SU-DHL-6 (cell line): Measurements from ENCODE around the gene PLA1A.

Experiments used
- EZH2phosphoT487 ChIP-seq: fragments of 200-600 bp; sonication (generic), shearing (Covaris generic); conservative IDR thresholded peaks from 2 replicates; pipeline ENCODE4 v1.6.1; 2018; ENCODE audit warnings: mild to moderate bottlenecking, antibody characterized with exemption, low read length, moderate library complexity, mixed read lengths
- TF ChIP-seq, protein P1 (sequence below): fragments of 200-600 bp; sonication (generic); IDR thresholded peaks from one replicate; pipeline ENCODE4 v1.5.1; 2017; ENCODE audit warnings: antibody characterized with exemption, mild to moderate bottlenecking, low read length, moderate library complexity; ENCODE audit not compliant: insufficient read depth, poor library complexity, severe bottlenecking

DNA sequence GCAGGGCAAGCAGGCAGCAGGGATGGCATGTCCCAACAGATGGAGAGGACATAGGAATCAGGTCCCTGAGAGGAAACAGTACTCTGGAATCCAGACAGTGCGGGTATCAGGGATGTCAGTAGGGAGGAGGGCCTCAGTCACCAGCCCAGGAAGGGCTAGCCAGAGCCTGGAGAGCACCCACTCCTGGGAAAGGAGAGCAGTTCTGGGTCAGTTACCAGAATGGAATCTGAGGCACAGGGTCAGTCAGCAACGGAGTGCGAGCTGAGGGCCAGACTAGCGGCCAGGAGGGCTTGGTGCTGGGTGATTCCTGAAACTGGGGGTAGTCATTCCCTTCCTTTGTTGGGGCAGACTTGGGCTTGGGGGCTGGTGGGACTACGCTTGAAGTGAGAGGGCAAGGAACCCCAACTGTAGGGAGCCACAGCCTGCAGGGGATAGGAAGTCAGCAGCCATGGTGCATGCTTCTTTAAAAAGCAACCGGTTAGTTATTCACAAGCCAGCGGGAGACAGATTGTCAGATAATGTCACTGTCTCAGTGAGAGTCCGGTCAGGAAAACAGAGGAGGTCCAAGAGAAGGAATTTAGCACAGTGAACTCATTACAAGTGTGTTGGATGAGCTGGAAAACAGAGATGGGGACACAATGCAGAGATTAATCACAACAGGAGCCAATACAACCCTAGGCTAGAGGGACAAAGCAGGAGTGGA is 27.9 kb downstream of the PLA1A start:
- TF ChIP-seq, protein P1, sequence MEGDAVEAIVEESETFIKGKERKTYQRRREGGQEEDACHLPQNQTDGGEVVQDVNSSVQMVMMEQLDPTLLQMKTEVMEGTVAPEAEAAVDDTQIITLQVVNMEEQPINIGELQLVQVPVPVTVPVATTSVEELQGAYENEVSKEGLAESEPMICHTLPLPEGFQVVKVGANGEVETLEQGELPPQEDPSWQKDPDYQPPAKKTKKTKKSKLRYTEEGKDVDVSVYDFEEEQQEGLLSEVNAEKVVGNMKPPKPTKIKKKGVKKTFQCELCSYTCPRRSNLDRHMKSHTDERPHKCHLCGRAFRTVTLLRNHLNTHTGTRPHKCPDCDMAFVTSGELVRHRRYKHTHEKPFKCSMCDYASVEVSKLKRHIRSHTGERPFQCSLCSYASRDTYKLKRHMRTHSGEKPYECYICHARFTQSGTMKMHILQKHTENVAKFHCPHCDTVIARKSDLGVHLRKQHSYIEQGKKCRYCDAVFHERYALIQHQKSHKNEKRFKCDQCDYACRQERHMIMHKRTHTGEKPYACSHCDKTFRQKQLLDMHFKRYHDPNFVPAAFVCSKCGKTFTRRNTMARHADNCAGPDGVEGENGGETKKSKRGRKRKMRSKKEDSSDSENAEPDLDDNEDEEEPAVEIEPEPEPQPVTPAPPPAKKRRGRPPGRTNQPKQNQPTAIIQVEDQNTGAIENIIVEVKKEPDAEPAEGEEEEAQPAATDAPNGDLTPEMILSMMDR, result no peak
- TF ChIP-seq EZH2phosphoT487, result no peak
